DMS53 (cell line): ENCODE results near the gene URGCP.
"Not testable (repeated sequence)": the region's sequence is repeated elsewhere in the genome, so short reads cannot be mapped to it uniquely, and the experiment has no call there.

Experiments
- DNase-seq: peaks from one replicate; lab custom pipeline; 2025; lab: John Stamatoyannopoulos, UW

Gene URGCP

GRCh38 chr7:43914795-43915194 lies 8.4 kb upstream of the URGCP start:
- no peak for DNase-seq

- peak; percentile 57 for DNase-seq
Measured at GRCh38 chr7:43905956-43906330, 453 bp downstream of the URGCP start.

- DNase-seq = peak; percentile 16
Measured at GRCh38 chr7:43905209-43905946, 1.0 kb downstream of the URGCP start.

- DNase-seq = no peak
Measured at GRCh38 chr7:43904533-43905208, 1.7 kb downstream of the URGCP start.

GRCh38 chr7:43902542-43903054 lies 3.8 kb downstream of the URGCP start:
- DNase-seq = no peak

- DNase-seq = not testable (repeated sequence)
Measured at GRCh38 chr7:43898571-43898970, 7.8 kb downstream of the URGCP start.

- DNase-seq = no peak
Measured at GRCh38 chr7:43895847-43896415, 10.5 kb downstream of the URGCP start.

GRCh38 chr7:43891069-43891955 lies 15.1 kb downstream of the URGCP start:
- no peak for DNase-seq

GRCh38 chr7:43890468-43890867 lies 15.9 kb downstream of the URGCP start:
- no peak for DNase-seq

- DNase-seq = no peak
Measured at GRCh38 chr7:43888993-43889945, 17.1 kb downstream of the URGCP start.

- DNase-seq = no peak
Measured at GRCh38 chr7:43884617-43885016, 21.8 kb downstream of the URGCP start.

GRCh38 chr7:43884209-43884608 lies 22.2 kb downstream of the URGCP start:
- DNase-seq = no peak

GRCh38 chr7:43880596-43880995 lies 25.8 kb downstream of the URGCP start:
- DNase-seq = no peak

- no peak for DNase-seq
Measured at GRCh38 chr7:43879477-43879876, 26.9 kb downstream of the URGCP start.

- DNase-seq = no peak
Measured at GRCh38 chr7:43878867-43879266, 27.5 kb downstream of the URGCP start.

- DNase-seq = no peak
Measured at GRCh38 chr7:43877968-43878864, 28.2 kb downstream of the URGCP start.

GRCh38 chr7:43876976-43877745 lies 29.2 kb downstream of the URGCP start:
- no peak for DNase-seq

GRCh38 chr7:43876241-43876640 lies 30.2 kb downstream of the URGCP start:
- DNase-seq = no peak

- DNase-seq = no peak
Measured at GRCh38 chr7:43873300-43873699, 33.1 kb downstream of the URGCP start.
